ENCODE results near the gene ACAP3. TPM values are rescaled to one million over a fixed set of nuclear protein-coding genes. Genes with fewer than 3 reads are reported as not detected.

ACAP3 gene
- total RNA-seq, 2 donors from 2014 or later = 43.2 to 58.6 TPM

GRCh38 chr1:1282998-1283397, 24.7 kb downstream of the ACAP3 start:
- intact Hi-C loops (cut with DNase I) = no loop called here
- 89% methylated on average over 13 of the region's 14 CpGs for WGBS

GRCh38 chr1:1281533-1282321, 26.0 kb downstream of the ACAP3 start:
- peak; percentile 73 for DNase-seq (ENCODE audit: low spot score)
- WGBS = 39% methylated on average over 24 of the region's 26 CpGs
- no peak for TF ChIP-seq CTCF (IDR thresholded peaks at IDR 0.05)
- TF ChIP-seq POLR2AphosphoS5 (IDR thresholded peaks at IDR 0.05) = peak; percentile 22
- no peak for TF ChIP-seq POLR2A (IDR thresholded peaks at IDR 0.05)

More at GRCh38 chr1:1282998-1283397, 24.7 kb downstream of the ACAP3 start:
- H3K27me3 ChIP-seq (replicated peaks; ENCODE audit: insufficient read depth) = peaks cover 3% of the 10 kb centered on the region
- H3K36me3 ChIP-seq = no peaks in the 10 kb centered on the region
- no peak for DNase-seq (ENCODE audit: low spot score)
- no peaks in the 10 kb centered on the region for H3K4me1 ChIP-seq (replicated peaks)
- no peak overlapping the region for H3K4me3 ChIP-seq
- no peak overlapping the region for H3K27ac ChIP-seq
- TF ChIP-seq POLR2A (IDR thresholded peaks at IDR 0.05) (no peak), POLR2AphosphoS5 (IDR thresholded peaks at IDR 0.05) (no peak), CTCF (IDR thresholded peaks at IDR 0.05) (no peak)
- H3K9me3 ChIP-seq = no peaks in the 10 kb centered on the region

GRCh38 chr1:1280782-1281481, 26.8 kb downstream of the ACAP3 start:
- no peak overlapping the region for H3K27ac ChIP-seq
- no peak for DNase-seq (ENCODE audit: low spot score)
- no peak for TF ChIP-seq POLR2AphosphoS5 (IDR thresholded peaks at IDR 0.05)
- no peak for TF ChIP-seq POLR2A (IDR thresholded peaks at IDR 0.05)
- no peak for TF ChIP-seq CTCF (IDR thresholded peaks at IDR 0.05)
- intact Hi-C loops (cut with DNase I) = no loop called here
- no peaks in the 10 kb centered on the region for H3K36me3 ChIP-seq
- no peaks in the 10 kb centered on the region for H3K9me3 ChIP-seq
- no peak overlapping the region for H3K4me3 ChIP-seq
- H3K4me1 ChIP-seq (replicated peaks) = no peaks in the 10 kb centered on the region
- 89% methylated on average over 21 of the region's 21 CpGs for WGBS
- peaks cover 3% of the 10 kb centered on the region for H3K27me3 ChIP-seq (replicated peaks; ENCODE audit: insufficient read depth)

More at GRCh38 chr1:1281533-1282321, 26.0 kb downstream of the ACAP3 start:
- intact Hi-C loops (cut with DNase I) = no loop called here
- Histone ChIP-seq H3K4me3 (no peak overlapping the region), H3K27me3 (replicated peaks; ENCODE audit: insufficient read depth) (peaks cover 3% of the 10 kb centered on the region), H3K36me3 (no peaks in the 10 kb centered on the region), H3K9me3 (no peaks in the 10 kb centered on the region), H3K4me1 (replicated peaks) (no peaks in the 10 kb centered on the region), H3K27ac (no peak overlapping the region)

- WGBS = 91% methylated on average over 17 of the region's 17 CpGs
- Histone ChIP-seq H3K4me3 (no peak overlapping the region), H3K4me1 (replicated peaks) (no peaks in the 10 kb centered on the region), H3K27ac (no peak overlapping the region), H3K9me3 (no peaks in the 10 kb centered on the region), H3K36me3 (no peaks in the 10 kb centered on the region), H3K27me3 (replicated peaks; ENCODE audit: insufficient read depth) (no peaks in the 10 kb centered on the region)
- TF ChIP-seq POLR2A (IDR thresholded peaks at IDR 0.05) (no peak), CTCF (IDR thresholded peaks at IDR 0.05) (no peak), POLR2AphosphoS5 (IDR thresholded peaks at IDR 0.05) (no peak)
- intact Hi-C loops (cut with DNase I) = no loop called here
- no peak for DNase-seq (ENCODE audit: low spot score)
Measured at GRCh38 chr1:1279028-1279427, 28.7 kb downstream of the ACAP3 start.

All from prostate gland (tissue), 2 donors.